ENCODE measurements around the gene TMPRSS4.

The TMPRSS4 gene

DNA sequence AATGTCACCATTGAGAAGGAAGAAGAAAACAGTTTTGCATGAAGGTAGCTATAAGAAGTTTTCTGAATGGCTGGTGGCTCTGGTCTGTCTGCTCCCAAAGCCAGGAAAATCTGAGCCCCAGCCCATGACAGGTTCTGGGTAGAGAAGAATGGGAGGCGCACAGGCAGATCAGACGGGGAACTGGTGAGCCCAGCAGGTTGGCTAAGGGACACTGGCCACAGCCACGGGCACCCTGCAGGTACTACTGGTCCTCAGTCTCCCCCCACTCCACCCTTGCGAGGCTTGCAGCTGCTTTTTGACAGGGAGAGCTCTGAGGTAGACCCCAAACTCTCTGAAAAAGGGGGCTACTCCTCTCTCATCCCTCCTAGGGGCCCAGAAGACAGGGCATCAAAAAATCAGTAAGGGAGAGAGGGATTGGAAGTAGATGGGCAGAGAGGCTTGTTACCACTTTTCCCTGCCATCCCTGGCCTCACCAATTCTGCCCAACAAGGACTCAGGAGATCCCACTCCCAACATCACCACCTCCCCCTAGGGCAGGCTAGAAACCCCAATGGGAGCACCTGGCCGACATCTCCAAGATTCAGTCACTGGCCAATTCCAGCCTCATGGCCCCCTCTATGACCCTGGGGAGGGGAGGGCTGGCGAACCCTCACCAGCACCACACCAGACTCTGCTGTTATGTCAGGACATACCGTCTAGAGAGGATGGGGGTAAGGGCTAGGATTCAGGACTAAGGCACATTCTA is 58.3 kb downstream of the TMPRSS4 start:
- DNase-seq (ENCODE audit: low read depth, low spot score) = no peak

DNA sequence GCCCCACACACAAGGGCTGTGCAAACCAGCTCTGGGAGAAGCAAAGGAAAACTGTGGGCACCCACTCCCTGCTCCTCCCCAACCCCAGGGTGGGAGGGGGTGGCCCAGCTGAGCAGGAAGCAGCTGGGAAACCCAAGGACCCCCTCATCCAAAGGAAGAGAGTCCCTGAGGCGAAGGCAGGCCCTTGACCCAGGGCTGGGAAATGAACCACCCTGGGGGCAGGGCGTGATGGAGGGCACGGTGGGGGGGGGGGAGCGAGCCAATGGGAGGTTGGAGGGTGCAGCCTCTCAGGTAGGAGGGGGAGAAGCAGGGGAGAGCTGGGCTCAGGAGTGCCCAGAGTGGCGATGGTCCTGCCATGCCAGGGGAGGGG is 58.9 kb downstream of the TMPRSS4 start:
- no peak for DNase-seq (ENCODE audit: low read depth, low spot score)

DNA sequence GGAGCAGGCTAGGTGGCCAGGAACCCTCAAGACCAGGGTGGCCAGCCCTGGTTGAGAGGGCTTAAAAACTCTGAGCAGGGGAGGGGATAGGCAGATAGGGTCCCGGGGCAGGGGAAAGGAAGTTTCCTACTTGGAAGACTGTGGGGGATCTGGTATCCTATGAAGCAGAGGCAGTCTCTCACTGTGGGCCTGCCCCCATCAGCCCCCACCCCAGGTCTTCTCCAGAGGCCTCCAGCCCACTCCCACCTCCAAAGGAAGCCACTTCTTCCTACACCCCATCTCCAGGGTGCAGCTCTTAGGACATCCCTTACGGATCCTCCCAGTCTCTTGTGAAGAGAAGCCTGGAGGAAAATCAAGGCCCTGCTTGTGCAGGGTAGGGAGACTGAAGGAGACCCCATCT is 59.5 kb downstream of the TMPRSS4 start:
- DNase-seq (ENCODE audit: low read depth, low spot score) = no peak

GRCh38 chr11:118136801-118137200 is 59.9 kb downstream of the TMPRSS4 start:
- no peak for DNase-seq (ENCODE audit: low read depth, low spot score)

DNA sequence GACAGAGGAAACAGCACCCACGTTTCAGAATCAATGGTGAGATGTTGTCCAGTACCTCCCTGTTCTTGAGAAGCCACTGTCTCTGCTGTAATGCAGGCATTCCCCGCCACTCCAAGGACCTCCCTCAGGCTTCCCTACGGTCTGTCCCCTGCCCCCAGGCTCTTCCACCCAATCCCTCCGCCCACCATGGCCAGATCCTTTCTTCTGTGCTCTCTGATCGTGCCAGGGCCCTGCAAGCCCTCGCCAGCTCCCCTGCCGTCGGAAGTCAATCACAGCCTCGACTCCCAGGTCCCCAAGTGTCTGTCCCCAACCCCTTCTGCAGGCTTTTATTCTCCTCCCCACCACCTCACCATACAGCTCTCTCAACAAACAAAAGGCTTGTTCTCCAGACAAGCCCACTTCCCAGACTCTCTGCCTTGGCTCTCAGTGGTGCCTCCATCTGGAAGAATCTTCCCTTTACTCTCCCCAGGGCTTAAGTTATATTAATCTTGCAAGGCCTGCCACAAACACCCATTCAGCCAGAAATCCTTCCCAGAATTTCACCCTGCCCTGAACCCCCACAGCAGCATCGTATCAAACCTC is 62.1 kb downstream of the TMPRSS4 start:
- no peak for DNase-seq (ENCODE audit: low read depth, low spot score)

- DNase-seq (ENCODE audit: low read depth, low spot score) = no peak
These were observed 62.7 kb downstream of the TMPRSS4 start for GRCh38 chr11:118139578-118139977.

- DNase-seq (ENCODE audit: low read depth, low spot score) = no peak
These were observed 65.2 kb downstream of the TMPRSS4 start for GRCh38 chr11:118142081-118142480.

DNA sequence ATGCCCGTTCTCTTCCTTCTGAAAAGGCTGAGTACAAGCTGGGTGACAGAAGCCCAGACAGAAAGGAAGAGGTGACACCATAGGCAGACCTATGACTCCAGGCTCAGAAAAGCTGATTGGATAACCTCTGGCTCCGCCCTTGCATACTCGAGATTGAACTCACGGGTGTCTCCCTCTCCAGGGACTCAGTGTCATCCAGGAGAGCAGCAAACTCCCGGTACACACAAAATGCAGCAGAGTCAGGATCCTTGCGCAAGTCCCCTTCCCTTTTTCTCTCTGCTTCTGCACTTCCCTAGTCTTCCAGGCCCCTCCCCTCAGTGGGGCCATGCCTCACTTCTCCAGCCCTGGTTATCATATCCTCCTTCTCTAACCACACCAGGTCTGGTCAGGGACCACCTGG is 65.9 kb downstream of the TMPRSS4 start:
- DNase-seq (ENCODE audit: low read depth, low spot score) = no peak

- no peak for DNase-seq (ENCODE audit: low read depth, low spot score)
These were observed 66.8 kb downstream of the TMPRSS4 start for GRCh38 chr11:118143661-118144185.

DNA sequence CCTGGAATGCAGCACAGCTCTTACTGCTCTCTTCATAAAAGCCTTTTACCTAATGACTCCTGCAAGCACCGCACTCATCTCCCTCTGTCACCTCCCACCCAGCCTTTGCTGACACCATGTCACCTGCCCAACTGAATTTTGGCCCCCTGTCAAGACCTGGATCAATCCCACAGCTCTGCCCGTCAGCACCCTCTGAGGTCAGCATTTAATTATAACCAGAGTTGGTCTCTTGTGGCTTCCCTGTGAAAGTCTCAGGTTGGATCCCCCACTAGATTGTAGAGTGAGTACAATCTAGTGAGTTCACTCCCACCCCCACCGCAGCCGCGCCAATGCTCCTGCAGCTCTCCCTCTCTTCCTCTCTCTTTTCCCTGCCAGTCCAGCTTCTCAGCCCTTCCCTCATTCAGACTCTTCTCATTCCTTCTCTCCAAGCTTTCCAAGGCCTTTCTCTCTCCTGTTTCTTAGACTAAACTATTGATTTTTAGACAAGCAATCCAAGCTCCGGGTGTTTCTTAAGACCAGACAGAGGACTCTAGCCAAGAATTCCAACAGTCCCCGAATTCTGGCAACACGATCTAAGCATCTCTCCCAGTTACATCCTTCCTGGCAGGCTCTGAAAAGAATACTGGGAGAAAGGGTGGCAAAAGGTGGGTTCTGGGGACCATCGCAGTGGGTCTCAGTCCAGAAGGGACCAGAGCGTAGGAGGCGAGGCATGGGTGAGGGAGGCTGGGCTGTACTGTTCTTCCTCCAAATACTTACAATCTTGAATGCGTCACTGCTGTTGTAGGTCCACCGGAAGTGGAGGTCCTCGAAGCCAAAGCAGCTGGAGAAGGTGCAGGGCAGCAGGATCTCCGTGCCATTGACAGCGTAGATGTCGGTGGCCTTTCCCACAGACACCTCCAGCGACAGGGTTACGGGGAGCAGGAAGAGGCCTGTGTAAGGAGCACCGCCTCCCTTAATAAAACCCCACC is 67.7 kb downstream of the TMPRSS4 start:
- DNase-seq (ENCODE audit: low read depth, low spot score) = no peak

DNA sequence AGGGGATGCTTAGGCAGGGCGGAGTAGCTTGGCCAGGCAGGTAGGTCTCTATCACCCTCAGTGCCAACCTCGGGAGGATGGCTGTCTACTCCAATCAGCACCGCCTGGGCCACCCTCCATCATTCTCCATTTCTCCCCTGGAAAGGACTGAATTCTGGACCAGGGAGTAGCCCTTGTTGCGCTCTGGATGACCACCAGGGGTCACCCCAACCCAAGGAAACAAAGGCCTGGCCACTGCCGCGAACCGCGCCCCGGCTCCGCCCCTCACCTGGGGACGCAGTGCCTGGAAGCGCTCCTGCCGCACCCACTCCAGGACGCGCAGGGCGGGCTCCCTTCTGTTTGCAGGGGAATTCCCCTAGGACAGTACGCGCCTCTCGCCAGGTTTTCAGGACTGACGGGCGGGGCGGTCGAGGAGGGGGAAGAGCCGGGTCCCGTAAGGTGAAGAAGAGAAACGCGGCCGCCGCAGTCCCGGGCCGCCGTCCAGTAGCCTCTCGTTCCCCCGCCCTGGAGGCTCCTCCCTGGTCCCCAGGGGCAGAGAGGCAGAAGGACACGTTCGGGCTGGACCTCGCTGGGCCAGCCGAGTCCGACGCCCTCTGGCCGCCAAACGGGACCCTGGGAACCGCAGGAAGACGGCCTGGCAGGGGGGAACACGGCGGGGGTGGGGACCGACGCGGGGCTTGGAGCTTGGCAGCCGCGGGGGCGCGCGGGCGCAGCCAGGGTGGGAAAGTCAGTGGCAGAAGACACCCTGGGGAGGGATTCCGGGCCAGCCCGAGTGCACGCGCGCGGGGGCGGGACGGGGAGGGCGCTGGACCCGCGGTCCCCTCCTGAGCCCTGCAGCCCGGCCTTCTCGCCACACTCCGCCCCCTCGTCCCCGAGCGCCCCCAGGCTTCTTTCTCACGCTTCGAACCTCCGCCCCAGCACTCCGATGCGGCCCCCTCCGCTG is 68.7 kb downstream of the TMPRSS4 start:
- peak; percentile 86 for DNase-seq (ENCODE audit: low read depth, low spot score)

DNA sequence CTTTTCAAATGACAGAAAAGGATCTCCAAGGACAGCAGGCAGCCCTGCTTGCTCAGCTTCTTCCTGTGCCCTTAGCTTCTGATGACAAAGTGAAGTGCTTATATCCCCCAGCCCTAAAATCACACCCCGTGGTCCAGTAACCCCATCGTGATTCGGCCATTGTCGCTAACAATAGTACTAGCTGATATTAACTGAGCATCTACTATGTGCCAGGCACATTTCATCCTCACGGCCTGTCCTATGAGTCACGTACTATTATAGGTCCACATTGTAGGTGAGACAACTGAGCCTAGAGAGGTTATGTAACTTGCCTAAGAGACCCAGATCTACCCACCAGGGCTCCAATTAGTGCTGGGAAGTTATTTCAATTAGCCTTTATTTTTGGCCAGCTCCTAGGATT is 69.7 kb downstream of the TMPRSS4 start:
- DNase-seq (ENCODE audit: low read depth, low spot score) = no peak

DNA sequence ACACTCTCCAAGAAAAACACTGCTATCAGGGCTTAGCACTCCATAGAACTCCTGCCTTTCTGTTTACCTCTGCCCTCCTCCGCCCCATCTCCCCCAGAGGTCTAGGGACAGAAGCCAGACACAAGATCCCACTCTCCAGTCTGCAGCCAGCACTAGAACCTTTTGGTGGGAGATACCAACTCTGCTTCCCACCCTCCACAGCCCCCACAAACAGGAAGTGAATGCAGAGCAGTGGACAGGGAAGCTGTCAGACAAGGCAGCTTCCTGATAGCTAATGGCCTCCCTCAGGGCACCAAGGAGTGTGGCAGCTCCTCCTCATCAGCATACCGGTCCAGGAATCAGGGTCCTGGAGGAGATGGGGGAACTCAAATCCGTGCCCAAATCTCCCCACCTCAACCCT is 70.6 kb downstream of the TMPRSS4 start:
- no peak for DNase-seq (ENCODE audit: low read depth, low spot score)

- DNase-seq (ENCODE audit: low read depth, low spot score) = no peak
These were observed 71.4 kb downstream of the TMPRSS4 start for GRCh38 chr11:118148240-118148639.

- no peak for DNase-seq (ENCODE audit: low read depth, low spot score)
These were observed 72.0 kb downstream of the TMPRSS4 start for GRCh38 chr11:118148856-118149255.

- no peak for DNase-seq (ENCODE audit: low read depth, low spot score)
These were observed 72.6 kb downstream of the TMPRSS4 start for GRCh38 chr11:118149493-118149892.

DNA sequence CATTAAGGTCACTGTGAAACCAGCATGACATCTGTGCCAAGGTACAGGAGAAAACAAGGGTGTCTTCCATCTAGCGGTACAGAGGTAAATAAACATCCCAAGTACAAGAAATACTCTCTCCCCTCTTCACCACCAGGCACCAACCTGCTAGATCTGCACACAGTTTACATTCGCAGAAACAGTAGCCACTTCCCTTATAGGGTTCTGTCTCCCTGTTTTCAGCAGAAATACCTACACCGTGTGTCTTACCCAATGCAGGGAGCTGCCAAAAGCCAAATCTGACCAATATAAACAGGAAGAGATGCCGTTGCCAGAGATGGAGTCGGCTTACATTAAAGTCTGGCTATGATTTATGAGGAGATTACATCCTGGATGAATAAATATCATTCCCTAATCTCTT is 74.6 kb downstream of the TMPRSS4 start:
- no peak for DNase-seq (ENCODE audit: low read depth, low spot score)

GRCh38 chr11:118152020-118152551 is 75.2 kb downstream of the TMPRSS4 start:
- no peak for DNase-seq (ENCODE audit: low read depth, low spot score)

GRCh38 chr11:118152552-118153471 is 75.9 kb downstream of the TMPRSS4 start, which contains the start of gene SCN4B:
Gene SCN4B (minus strand): TSS chr11:118152823. CDS start chr11:118152673, 150 bp downstream.
- no peak for DNase-seq (ENCODE audit: low read depth, low spot score)

DNA sequence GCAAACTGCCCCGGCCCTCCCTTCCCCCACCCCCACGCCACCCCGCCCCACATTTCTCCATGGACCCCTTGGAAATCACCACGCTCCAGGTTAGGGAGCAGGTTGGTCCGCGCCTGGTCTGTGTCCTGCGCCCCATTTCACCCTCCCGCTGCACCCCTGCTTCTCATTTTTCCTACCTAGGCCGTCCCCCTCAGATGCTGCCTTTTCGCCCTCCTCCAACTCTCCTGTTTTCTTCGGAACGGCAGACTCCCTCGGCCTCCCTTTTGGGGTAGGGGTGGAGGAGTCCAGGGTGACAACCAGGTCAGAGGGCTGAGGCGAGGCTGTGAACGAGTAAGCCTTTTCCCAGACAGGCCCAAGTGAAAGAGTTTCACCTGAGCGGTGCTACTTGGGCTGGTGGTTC is 76.6 kb downstream of the TMPRSS4 start:
- no peak for DNase-seq (ENCODE audit: low read depth, low spot score)

Measured in activated naive CD8-positive, alpha-beta T cell treated with anti-CD3 and anti-CD28 coated beads, Interleukin-2, amount 50 U/mL, for 16 hours (primary cell).